Measurements from ENCODE around the gene LMBR1.
"Not testable (repeated sequence)": the region's sequence is repeated elsewhere in the genome, so short reads cannot be mapped to it uniquely, and the experiment has no call there.

The LMBR1 gene

DNA sequence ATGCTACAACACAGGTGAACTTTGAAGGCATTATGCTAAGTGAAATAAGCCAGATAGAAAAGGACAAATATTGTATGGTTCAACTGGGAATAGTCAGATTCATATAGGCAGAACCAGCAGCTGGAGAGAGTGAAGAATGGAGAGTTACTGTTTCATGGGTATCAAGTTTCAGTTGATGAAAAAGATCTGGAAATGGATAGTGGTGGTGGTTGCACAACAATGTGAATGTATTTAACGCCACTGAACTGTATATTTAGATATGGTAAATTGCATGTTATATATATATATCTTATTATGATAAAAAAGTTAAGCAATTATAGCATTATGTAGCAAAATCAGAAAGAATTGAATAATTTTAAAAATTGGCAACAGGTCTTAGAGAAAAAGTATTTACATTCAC, 3.9 kb downstream of the LMBR1 start:
- H4K20me1 ChIP-seq (ENCODE audit: low read depth, low read length), result no peaks in the 10 kb centered on the region; the same call in 1 of the 2 replicates
- TF ChIP-seq EZH2phosphoT487 (conservative IDR thresholded peaks at IDR 0.05; ENCODE audit: low read length), result no peak
- no peak overlapping the region for H2AFZ ChIP-seq (ENCODE audit: low read depth, low read length, severe bottlenecking)
- no peaks in the 10 kb centered on the region for H3K9me2 ChIP-seq (replicated peaks; ENCODE audit: insufficient read depth, low read length)
- H3K9me3 ChIP-seq (ENCODE audit: insufficient read depth, low read length), result no peaks in the 10 kb centered on the region
- no peak overlapping the region for H3K4me2 ChIP-seq (ENCODE audit: low read depth, low read length, poor library complexity, severe bottlenecking)
- H3K4me3 ChIP-seq (ENCODE audit: insufficient read depth, low read length, poor library complexity, severe bottlenecking), result no peak overlapping the region
- H3K27me3 ChIP-seq (ENCODE audit: low read length), result no peaks in the 10 kb centered on the region
- H3K36me3 ChIP-seq (ENCODE audit: low read length), result no peaks in the 10 kb centered on the region
- H3K9ac ChIP-seq (ENCODE audit: low read length), result no peak overlapping the region
- H3K27ac ChIP-seq (ENCODE audit: low read depth, low read length), result no peak overlapping the region
- peaks cover 73% of the 10 kb centered on the region for H3K79me2 ChIP-seq (ENCODE audit: insufficient read depth, low read length)
- peaks cover 9% of the 10 kb centered on the region; the same call in 1 of the 2 replicates for H3F3A ChIP-seq (ENCODE audit: insufficient read depth)

DNA sequence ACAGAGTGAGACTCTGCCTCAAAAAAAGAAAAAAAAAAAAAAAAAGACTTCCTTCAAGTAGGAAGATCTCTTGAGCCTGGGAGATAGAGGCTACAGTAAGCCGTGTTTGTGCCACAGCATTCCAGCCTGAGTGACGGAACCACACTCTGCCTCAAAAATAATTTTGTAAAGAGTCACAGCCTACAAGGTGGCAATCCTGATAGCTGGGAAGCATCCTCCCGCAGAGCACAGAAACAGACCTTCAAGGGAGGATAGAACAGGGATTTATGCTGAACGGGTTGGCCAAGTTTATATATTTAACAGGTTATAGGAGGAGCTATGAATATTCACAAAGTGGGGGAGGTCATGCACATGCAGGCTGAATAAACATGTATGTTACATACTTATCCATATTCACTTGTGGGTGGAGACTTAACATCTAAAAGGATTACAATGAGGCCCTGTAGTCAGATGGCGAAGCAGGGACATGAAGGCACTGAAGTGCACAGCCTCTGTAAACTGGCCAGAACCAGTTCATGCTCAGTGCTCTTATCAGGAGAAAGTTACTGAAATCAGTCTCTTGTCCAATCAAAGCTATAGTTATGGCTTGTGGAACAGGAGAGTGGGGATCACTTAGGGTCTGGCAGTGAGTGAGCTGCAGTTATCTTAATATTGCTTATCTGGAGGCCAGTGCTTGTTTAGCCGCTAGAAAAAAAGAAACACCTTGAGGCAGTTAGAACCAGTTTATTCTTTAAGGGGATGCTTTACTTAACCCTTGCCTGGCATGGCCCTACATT, 6.8 kb downstream of the LMBR1 start:
- TF ChIP-seq EZH2phosphoT487 (conservative IDR thresholded peaks at IDR 0.05; ENCODE audit: low read length), result no peak
- TF ChIP-seq, protein P1, sequence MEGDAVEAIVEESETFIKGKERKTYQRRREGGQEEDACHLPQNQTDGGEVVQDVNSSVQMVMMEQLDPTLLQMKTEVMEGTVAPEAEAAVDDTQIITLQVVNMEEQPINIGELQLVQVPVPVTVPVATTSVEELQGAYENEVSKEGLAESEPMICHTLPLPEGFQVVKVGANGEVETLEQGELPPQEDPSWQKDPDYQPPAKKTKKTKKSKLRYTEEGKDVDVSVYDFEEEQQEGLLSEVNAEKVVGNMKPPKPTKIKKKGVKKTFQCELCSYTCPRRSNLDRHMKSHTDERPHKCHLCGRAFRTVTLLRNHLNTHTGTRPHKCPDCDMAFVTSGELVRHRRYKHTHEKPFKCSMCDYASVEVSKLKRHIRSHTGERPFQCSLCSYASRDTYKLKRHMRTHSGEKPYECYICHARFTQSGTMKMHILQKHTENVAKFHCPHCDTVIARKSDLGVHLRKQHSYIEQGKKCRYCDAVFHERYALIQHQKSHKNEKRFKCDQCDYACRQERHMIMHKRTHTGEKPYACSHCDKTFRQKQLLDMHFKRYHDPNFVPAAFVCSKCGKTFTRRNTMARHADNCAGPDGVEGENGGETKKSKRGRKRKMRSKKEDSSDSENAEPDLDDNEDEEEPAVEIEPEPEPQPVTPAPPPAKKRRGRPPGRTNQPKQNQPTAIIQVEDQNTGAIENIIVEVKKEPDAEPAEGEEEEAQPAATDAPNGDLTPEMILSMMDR (IDR thresholded peaks at IDR 0.05; ENCODE audit: insufficient read depth, low read length, poor library complexity, severe bottlenecking), result no peak
- H3K79me2 ChIP-seq (ENCODE audit: insufficient read depth, low read length), result peaks cover 91% of the 10 kb centered on the region
- H3K4me2 ChIP-seq (ENCODE audit: low read depth, low read length, poor library complexity, severe bottlenecking), result no peak overlapping the region
- H3K27me3 ChIP-seq (ENCODE audit: low read length), result no peaks in the 10 kb centered on the region
- no peaks in the 10 kb centered on the region for H3K9me3 ChIP-seq (ENCODE audit: insufficient read depth, low read length)
- H3K9me2 ChIP-seq (replicated peaks; ENCODE audit: insufficient read depth, low read length), result no peaks in the 10 kb centered on the region
- no peaks in the 10 kb centered on the region for H3K36me3 ChIP-seq (ENCODE audit: low read length)
- H3K27ac ChIP-seq (ENCODE audit: low read depth, low read length), result no peak overlapping the region
- no peaks in the 10 kb centered on the region; the same call in 1 of the 2 replicates for H4K20me1 ChIP-seq (ENCODE audit: low read depth, low read length)
- H3K4me3 ChIP-seq (ENCODE audit: insufficient read depth, low read length, poor library complexity, severe bottlenecking), result no peak overlapping the region
- no peak overlapping the region for H3K9ac ChIP-seq (ENCODE audit: low read length)
- 0 out of 2 replicates have a peak, but pooled peaks cover 6% of the 10 kb centered on the region for H3F3A ChIP-seq (ENCODE audit: insufficient read depth)
- H2AFZ ChIP-seq (ENCODE audit: low read depth, low read length, severe bottlenecking), result no peak overlapping the region

DNA sequence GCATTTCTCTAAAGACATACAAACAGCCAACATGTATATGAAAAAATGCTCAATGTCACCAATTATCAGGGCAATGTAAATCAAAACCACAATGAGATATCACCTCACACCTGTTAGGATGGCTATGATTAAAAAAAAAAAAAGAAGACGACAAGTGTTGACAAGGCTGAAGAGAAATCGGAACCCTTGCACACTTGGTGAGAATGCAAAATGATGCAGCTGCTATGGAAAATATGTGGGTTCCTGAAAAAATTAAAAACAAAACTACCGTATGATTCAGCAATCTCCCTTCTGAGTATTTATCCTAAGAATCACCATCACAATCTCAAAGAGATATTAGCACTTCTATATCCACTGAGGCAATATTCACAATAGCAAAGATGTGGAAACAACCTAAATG, 11.3 kb downstream of the LMBR1 start:
- Histone ChIP-seq H3K9me3 (ENCODE audit: insufficient read depth, low read length) (no peaks in the 10 kb centered on the region), H3K27me3 (ENCODE audit: low read length) (no peaks in the 10 kb centered on the region), H3F3A (ENCODE audit: insufficient read depth) (no peaks in the 10 kb centered on the region), H4K20me1 (ENCODE audit: low read depth, low read length) (no peaks in the 10 kb centered on the region), H3K27ac (ENCODE audit: low read depth, low read length) (no peak overlapping the region), H3K36me3 (ENCODE audit: low read length) (no peaks in the 10 kb centered on the region), H2AFZ (ENCODE audit: low read depth, low read length, severe bottlenecking) (no peak overlapping the region), H3K9me2 (replicated peaks; ENCODE audit: insufficient read depth, low read length) (no peaks in the 10 kb centered on the region), H3K79me2 (ENCODE audit: insufficient read depth, low read length) (peaks cover 96% of the 10 kb centered on the region), H3K9ac (ENCODE audit: low read length) (no peak overlapping the region), H3K4me3 (ENCODE audit: insufficient read depth, low read length, poor library complexity, severe bottlenecking) (no peak overlapping the region), H3K4me2 (ENCODE audit: low read depth, low read length, poor library complexity, severe bottlenecking) (no peak overlapping the region)
- no peak for TF ChIP-seq EZH2phosphoT487 (conservative IDR thresholded peaks at IDR 0.05; ENCODE audit: low read length)
- TF ChIP-seq, protein P1 (IDR thresholded peaks at IDR 0.05; ENCODE audit: insufficient read depth, low read length, poor library complexity, severe bottlenecking), result no peak

DNA sequence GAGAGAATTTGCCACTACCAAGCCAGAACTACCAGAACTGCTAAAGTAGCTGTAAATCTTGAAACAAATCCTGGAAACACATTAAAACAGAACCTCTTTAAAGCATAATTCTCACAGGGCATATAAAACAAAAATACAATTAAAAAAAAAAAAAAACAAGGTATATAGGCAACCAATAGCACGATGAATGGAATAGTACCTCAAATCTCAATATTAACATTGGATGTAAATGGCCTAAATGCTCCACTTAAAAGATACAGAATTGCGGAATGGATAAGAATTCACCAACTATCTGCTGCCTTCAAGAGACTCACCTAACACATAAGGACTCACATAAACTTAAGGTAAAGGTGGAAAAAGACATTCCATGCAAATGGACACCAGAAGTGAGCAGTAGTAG, 17.2 kb downstream of the LMBR1 start:
- no peak overlapping the region for H3K4me2 ChIP-seq (ENCODE audit: low read depth, low read length, poor library complexity, severe bottlenecking)
- H3K36me3 ChIP-seq (ENCODE audit: low read length), result no peaks in the 10 kb centered on the region
- H3K4me3 ChIP-seq (ENCODE audit: insufficient read depth, low read length, poor library complexity, severe bottlenecking), result no peak overlapping the region
- no peak overlapping the region for H3K27ac ChIP-seq (ENCODE audit: low read depth, low read length)
- no peak overlapping the region for H3K9ac ChIP-seq (ENCODE audit: low read length)
- H3K9me3 ChIP-seq (ENCODE audit: insufficient read depth, low read length), result no peaks in the 10 kb centered on the region
- H3K79me2 ChIP-seq (ENCODE audit: insufficient read depth, low read length), result peaks cover 76% of the 10 kb centered on the region
- no peaks in the 10 kb centered on the region for H4K20me1 ChIP-seq (ENCODE audit: low read depth, low read length)
- H3K9me2 ChIP-seq (replicated peaks; ENCODE audit: insufficient read depth, low read length), result no peaks in the 10 kb centered on the region
- no peak for TF ChIP-seq EZH2phosphoT487 (conservative IDR thresholded peaks at IDR 0.05; ENCODE audit: low read length)
- TF ChIP-seq, protein P1 (IDR thresholded peaks at IDR 0.05; ENCODE audit: insufficient read depth, low read length, poor library complexity, severe bottlenecking), result no peak
- H3F3A ChIP-seq (ENCODE audit: insufficient read depth), result peaks cover 5% of the 10 kb centered on the region; the same call in 1 of the 2 replicates
- no peaks in the 10 kb centered on the region for H3K27me3 ChIP-seq (ENCODE audit: low read length)
- H2AFZ ChIP-seq (ENCODE audit: low read depth, low read length, severe bottlenecking), result no peak overlapping the region

DNA sequence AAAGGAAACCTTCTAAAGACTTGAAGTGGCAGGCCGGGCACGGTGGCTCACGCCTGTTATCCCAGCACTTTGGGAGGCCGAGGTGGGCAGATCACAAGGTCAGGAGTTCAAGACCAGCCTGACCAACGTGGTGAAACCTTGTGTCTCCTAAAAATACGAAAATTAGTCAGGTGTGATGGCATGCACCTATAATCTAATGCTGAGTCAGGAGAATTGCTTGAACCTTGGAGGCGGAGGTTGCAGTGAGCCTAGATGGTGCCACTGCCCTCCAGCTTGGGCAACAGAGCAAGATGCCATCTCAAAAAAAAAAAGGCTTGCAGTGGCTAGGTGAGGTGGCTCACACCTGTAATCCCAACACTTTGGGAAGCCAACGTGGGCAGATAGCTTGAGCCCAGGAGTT, 24.6 kb downstream of the LMBR1 start:
- H3K4me2 ChIP-seq (ENCODE audit: low read depth, low read length, poor library complexity, severe bottlenecking); H2AFZ ChIP-seq (ENCODE audit: low read depth, low read length, severe bottlenecking); H3K36me3 ChIP-seq (ENCODE audit: low read length); H3K4me3 ChIP-seq (ENCODE audit: insufficient read depth, low read length, poor library complexity, severe bottlenecking); H3K27ac ChIP-seq (ENCODE audit: low read depth, low read length); H3F3A ChIP-seq (ENCODE audit: insufficient read depth); H3K27me3 ChIP-seq (ENCODE audit: low read length); H3K9ac ChIP-seq (ENCODE audit: low read length); H3K9me2 ChIP-seq (replicated peaks; ENCODE audit: insufficient read depth, low read length); H3K9me3 ChIP-seq (ENCODE audit: insufficient read depth, low read length); H4K20me1 ChIP-seq (ENCODE audit: low read depth, low read length): not testable (repeated sequence)
- peaks cover 65% of the 10 kb centered on the region for H3K79me2 ChIP-seq (ENCODE audit: insufficient read depth, low read length)
